ENCODE results near the gene ANGPTL3.
"Not testable (repeated sequence)": the region's sequence is repeated elsewhere in the genome, so short reads cannot be mapped to it uniquely, and the experiment has no call there.

ANGPTL3 gene

DNA sequence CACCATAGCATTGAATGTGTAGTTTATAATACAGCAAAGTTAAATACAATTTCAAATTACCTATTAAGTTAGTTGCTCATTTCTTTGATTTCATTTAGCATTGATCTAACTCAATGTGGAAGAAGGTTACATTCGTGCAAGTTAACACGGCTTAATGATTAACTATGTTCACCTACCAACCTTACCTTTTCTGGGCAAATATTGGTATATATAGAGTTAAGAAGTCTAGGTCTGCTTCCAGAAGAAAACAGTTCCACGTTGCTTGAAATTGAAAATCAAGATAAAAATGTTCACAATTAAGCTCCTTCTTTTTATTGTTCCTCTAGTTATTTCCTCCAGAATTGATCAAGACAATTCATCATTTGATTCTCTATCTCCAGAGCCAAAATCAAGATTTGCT, at the start of gene ANGPTL3:
TSS of gene ANGPTL3 (plus strand) at position 240 of the 400 bp plus-strand sequence. CDS start at position 287, 47 bp downstream.
- no peak for DNase-seq

DNA sequence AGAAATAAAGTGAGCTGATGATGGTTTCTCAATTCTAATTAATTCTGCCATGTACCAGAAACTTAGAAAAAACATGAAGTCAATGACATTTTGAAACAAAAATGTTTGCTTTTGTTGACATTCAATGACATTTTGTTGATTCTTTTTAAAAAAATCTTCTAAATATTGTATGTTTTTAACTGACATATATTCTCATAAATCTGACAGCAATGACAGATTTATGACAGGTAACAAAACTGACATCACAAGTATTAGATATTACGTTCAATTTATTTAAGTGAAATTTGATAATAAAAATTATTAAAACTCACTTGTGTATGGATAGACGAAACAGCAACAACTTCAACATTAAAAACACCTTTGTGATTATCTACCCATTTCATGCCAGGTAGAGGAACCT, 36.0 kb upstream of the ANGPTL3 start:
- no peak for DNase-seq

- DNase-seq = not testable (repeated sequence)
Observed at GRCh38 chr1:62567182-62567581, 30.1 kb upstream of the ANGPTL3 start.

- not testable (repeated sequence) for DNase-seq
Observed at GRCh38 chr1:62567926-62568325, 29.4 kb upstream of the ANGPTL3 start.

- not testable (repeated sequence) for DNase-seq
Observed at GRCh38 chr1:62571517-62571916, 25.8 kb upstream of the ANGPTL3 start.

GRCh38 chr1:62572476-62572875, 24.8 kb upstream of the ANGPTL3 start:
- no peak for DNase-seq

DNA sequence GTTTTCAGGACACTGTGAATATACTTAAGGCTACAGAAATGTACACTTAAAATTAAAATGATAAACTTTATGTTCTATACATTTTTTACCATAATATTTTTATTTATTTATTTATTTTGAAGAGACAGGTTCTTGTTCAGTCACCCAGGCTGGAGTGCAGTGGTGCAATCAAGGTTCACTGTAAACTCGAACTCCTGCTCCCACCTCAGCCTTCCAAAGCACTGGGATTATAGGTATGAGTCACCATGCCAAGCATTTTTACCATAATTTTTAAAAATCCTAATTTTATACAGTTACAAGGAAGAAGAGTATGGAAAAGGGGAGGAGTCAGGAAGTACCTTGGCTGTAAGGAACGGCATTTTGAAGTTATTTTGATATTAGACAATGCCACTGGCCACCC, 23.6 kb upstream of the ANGPTL3 start:
- no peak for DNase-seq

DNA sequence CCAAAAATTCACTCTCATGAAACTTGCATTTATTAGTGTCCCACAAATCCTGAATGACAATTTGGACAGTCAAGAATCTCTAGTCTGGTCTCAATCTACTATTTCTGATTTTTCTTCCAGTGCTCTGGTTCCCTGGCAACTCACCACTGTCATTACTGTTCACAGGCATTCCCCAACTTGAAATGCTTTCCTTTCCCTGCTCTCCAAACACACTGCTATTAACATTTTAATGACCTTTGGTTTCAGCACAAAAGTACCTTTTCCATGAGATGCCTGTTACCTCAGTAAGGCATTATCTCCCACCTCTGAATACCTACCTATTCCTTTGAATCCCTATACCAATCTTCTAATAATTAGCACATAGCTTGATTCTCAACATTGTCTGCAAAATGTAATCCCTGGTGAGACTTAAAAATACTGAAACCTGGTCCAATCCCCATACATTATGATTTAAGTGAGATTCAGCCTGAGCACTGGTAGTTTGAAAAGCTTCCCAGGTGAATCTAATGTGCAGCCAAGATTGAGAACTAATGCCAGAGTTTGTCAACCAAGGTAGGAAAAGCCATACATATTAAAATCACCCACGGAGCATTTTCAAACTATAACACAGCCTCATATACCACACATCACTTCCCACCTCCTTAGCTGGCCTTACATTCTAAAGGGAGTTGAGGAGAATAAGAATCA, 11.7 kb upstream of the ANGPTL3 start:
- no peak for DNase-seq

GRCh38 chr1:62588000-62588399, 9.3 kb upstream of the ANGPTL3 start:
- DNase-seq = no peak

GRCh38 chr1:62589321-62589720, 8.0 kb upstream of the ANGPTL3 start:
- no peak for DNase-seq

DNA sequence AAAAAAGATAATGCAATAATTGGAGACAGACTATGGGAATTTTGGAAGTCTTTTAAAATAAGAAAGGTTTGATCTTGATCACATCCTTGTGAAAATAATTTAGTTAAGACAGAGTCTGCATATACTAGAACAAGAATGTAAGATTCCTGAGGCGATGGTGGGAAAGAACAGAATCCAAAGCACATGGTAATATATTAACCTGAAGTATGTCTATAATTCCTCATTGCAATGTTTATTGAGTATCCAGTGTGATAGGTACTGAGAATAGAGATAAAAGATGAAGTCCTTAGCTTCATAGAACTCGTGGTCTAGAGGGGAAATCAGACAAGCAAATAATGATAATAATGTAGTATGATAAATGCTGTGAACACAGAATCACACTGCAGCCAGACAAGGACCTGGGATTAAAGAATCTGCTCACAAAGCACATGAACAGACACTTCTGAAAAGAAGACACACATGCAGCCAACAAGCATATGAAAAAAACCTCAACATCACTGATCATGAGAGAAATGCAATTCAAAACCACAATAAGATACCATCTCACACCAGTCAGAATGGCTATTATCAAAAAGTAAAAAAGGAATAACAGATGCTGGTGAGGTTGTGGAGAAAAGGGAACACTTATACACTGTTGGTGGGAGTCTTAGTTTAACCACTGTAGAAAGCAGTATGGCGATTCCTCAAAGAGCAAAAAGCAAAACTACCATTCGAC, 6.9 kb upstream of the ANGPTL3 start:
- no peak for DNase-seq

DNA sequence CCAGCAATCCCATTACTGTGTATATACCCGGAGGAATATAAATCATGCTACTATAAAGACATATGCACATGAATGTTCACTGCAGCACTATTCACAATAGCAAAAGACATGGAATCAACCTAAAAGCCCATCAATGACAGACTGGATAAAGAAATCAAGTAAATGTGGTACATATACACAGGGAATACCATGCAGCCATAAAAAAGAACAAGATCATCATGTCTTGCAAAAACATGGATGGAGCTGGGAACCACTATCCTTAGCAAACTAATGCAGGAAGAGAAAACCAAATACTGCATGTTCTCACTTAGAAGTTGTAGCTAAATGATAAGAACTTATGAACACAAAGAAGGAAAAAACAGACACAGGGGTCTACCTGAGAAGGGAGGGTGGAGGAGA, 6.4 kb upstream of the ANGPTL3 start:
- no peak for DNase-seq

- DNase-seq = no peak
Observed at GRCh38 chr1:62593825-62594394, 3.4 kb upstream of the ANGPTL3 start.

DNA sequence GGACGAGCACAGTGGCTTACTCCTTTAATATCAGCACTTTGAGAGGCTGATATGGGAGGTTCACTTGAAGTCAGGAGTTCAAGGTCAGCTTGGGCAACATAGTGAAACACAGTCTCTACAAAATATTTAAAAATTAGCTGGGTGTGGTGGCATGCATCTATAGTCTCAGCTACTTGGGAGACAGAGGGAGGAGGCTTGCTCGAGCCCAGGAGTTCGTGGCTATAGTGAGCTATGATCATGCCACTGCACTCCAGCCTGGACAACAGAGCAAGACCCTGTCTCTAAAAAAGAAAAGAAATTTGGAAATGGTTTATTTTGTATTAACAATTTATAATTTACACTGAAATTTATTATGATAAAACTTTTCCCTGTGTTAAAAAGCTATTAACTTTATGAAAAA, 1.7 kb upstream of the ANGPTL3 start:
- no peak for DNase-seq

- DNase-seq = no peak
Observed at GRCh38 chr1:62599044-62599443, 1.7 kb downstream of the ANGPTL3 start.

GRCh38 chr1:62601457-62601856, 4.1 kb downstream of the ANGPTL3 start:
- no peak for DNase-seq

GRCh38 chr1:62608905-62609304, 11.6 kb downstream of the ANGPTL3 start:
- no peak for DNase-seq

- DNase-seq = not testable (repeated sequence)
Observed at GRCh38 chr1:62610588-62610987, 13.3 kb downstream of the ANGPTL3 start.

- DNase-seq = no peak
Observed at GRCh38 chr1:62612770-62613169, 15.4 kb downstream of the ANGPTL3 start.

- DNase-seq = no peak
Observed at GRCh38 chr1:62613325-62613727, 16.0 kb downstream of the ANGPTL3 start.

GRCh38 chr1:62613890-62614289, 16.6 kb downstream of the ANGPTL3 start:
- no peak for DNase-seq

- DNase-seq = peak; percentile 62
Observed at GRCh38 chr1:62621907-62622306, 24.6 kb downstream of the ANGPTL3 start.

DNA sequence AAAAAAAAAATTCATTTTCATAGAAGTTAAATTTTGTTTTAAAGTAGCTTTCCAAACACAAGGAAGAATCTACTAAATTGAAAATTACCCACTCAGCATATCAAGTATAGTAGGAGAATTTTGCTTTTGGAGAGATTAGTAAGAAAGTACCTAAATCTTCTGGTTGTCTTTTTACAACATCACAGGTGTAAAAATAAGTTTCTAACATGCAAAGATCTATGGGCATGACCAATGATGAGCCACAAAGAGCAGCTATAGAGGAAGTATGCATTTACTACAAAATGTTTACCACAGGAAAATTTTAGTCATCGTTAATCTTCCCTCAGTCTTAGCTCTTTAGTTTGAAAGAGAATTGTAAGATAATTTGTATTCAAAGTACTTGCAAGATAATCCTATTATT, 28.1 kb downstream of the ANGPTL3 start:
- no peak for DNase-seq

GRCh38 chr1:62628506-62628905, 31.2 kb downstream of the ANGPTL3 start:
- DNase-seq = no peak
